Osteocyte (in vitro differentiated cells): ENCODE measurements around the gene HCFC1. TPM values are rescaled to one million over a fixed set of nuclear protein-coding genes. Genes with fewer than 3 reads are reported as not detected.

ENCODE experiments used
- DNase-seq: peaks from one replicate; pipeline ENCODE4 v3.0.0; 2021; ENCODE audit warnings: mixed read lengths; ENCODE audit not compliant: unreplicated experiment; ENCODE audit errors: extremely low spot score
- H3K27ac Mint-ChIP-seq: one replicate; pipeline ENCODE4 v1.8.0; 2021; ENCODE audit warnings: mild to moderate bottlenecking, mixed read lengths; ENCODE audit not compliant: unreplicated experiment
- H3K27me3 Mint-ChIP-seq: one replicate; pipeline ENCODE4 v1.8.0; 2021; ENCODE audit warnings: mixed read lengths; ENCODE audit not compliant: unreplicated experiment
- H3K36me3 Mint-ChIP-seq: one replicate; pipeline ENCODE4 v1.8.0; 2021; ENCODE audit warnings: mixed read lengths; ENCODE audit not compliant: unreplicated experiment
- H3K4me1 Mint-ChIP-seq: one replicate; pipeline ENCODE4 v1.8.0; 2021; ENCODE audit warnings: mixed read lengths; ENCODE audit not compliant: unreplicated experiment
- H3K4me3 Mint-ChIP-seq: one replicate; pipeline ENCODE4 v1.8.0; 2021; ENCODE audit warnings: mild to moderate bottlenecking, moderate library complexity, mixed read lengths; ENCODE audit not compliant: unreplicated experiment
- H3K9me3 Mint-ChIP-seq: one replicate; pipeline ENCODE4 v1.8.0; 2021; ENCODE audit warnings: mixed read lengths; ENCODE audit not compliant: unreplicated experiment
- total RNA-seq: library from RNA; stranded (reverse); gene quantifications from 2 replicates; pipeline ENCODE4 v1.2.1, GENCODE V29; 2021
- TF ChIP-seq, protein P1 (sequence below): fragments of 200-600 bp; sonication (generic); IDR thresholded peaks from 2 replicates; pipeline ENCODE4 v1.5.0; 2021; ENCODE audit warnings: antibody characterized with exemption, mild to moderate bottlenecking, moderate library complexity

The HCFC1 gene
- total RNA-seq, 1 donor from 2014 or later = 74.8 TPM

GRCh38 chrX:153948847-153949805, 22.5 kb downstream of the HCFC1 start:
- Mint-ChIP-seq H3K27me3 (no peaks in the 10 kb centered on the region), H3K27ac (no peak overlapping the region), H3K4me3 (no peak overlapping the region)

DNA sequence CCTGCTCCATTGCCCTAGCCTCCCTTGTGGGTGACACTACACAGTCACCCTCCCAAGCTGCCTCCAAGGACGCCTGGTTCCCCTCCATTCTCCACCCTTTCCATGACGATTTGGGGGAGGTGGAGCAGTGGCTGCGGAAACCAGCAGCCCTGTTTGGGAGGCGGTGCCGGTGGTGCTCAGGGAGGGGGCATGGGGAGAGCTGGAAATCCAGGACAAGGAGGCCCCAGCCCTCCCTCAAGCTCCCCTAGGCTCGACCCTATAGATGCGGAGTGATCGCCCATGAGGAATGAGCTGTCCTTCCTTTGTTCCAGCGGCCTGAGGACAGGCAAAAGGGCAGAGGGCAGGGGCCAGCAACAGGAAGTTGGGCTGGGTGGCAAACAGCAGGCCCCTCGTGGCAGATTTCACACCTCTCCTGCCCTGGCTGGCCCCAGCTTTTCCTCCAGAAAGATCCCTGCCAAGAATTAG, 23.6 kb downstream of the HCFC1 start:
- Mint-ChIP-seq H3K4me1 (peaks cover 10% of the 10 kb centered on the region), H3K27me3 (no peaks in the 10 kb centered on the region), H3K36me3 (peaks cover 23% of the 10 kb centered on the region), H3K27ac (no peak overlapping the region), H3K4me3 (no peak overlapping the region), H3K9me3 (no peaks in the 10 kb centered on the region)
- TF ChIP-seq, protein P1, sequence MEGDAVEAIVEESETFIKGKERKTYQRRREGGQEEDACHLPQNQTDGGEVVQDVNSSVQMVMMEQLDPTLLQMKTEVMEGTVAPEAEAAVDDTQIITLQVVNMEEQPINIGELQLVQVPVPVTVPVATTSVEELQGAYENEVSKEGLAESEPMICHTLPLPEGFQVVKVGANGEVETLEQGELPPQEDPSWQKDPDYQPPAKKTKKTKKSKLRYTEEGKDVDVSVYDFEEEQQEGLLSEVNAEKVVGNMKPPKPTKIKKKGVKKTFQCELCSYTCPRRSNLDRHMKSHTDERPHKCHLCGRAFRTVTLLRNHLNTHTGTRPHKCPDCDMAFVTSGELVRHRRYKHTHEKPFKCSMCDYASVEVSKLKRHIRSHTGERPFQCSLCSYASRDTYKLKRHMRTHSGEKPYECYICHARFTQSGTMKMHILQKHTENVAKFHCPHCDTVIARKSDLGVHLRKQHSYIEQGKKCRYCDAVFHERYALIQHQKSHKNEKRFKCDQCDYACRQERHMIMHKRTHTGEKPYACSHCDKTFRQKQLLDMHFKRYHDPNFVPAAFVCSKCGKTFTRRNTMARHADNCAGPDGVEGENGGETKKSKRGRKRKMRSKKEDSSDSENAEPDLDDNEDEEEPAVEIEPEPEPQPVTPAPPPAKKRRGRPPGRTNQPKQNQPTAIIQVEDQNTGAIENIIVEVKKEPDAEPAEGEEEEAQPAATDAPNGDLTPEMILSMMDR = no peak
- no peak for DNase-seq

More at GRCh38 chrX:153948847-153949805, 22.5 kb downstream of the HCFC1 start:
- peaks cover 25% of the 10 kb centered on the region for H3K36me3 Mint-ChIP-seq
- DNase-seq = no peak
- H3K4me1 Mint-ChIP-seq = peaks cover 13% of the 10 kb centered on the region
- no peaks in the 10 kb centered on the region for H3K9me3 Mint-ChIP-seq
- TF ChIP-seq, protein P1 = no peak

DNA sequence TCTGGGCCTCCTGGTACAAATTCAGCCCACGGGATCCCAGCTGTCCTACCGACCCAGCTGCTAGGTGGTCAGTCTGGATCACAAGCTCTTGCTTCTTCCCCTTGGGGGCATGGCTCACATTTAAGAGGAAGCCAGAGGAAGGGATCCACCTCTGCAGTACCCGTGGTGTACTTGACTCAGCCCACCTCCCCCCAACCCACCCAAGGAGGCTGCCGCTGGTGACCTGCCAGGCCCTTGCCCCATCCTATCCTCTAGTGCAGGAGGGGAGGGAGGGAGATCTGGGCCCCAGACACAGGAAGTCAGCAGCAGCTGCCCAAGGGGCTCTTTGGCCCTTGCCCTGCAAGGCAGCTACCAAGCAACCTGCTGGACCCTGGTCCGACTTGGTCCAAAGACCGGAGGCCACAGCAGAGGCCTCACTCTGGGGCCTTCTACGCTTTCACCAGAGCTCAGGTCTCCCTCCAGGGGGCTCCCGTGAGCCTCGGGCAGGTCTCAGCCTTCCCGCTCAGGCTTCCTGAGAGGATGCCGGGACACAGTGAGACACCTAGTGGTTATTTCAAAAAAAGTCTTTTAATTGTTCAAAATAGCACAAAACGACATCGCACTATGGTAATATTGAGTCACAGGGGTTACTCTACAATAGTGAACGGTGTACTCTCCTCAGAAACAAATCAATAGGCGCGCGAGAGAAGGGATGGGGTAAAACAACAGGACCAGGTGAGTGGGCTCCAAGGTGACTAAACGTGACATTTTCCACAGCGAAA, 24.4 kb downstream of the HCFC1 start:
- no peak overlapping the region for H3K4me3 Mint-ChIP-seq
- H3K27ac Mint-ChIP-seq = no peak overlapping the region
- H3K27me3 Mint-ChIP-seq = no peaks in the 10 kb centered on the region
- no peaks in the 10 kb centered on the region for H3K9me3 Mint-ChIP-seq
- DNase-seq = peak; percentile 93
- H3K36me3 Mint-ChIP-seq = peaks cover 23% of the 10 kb centered on the region
- TF ChIP-seq, protein P1 = peak; percentile 93
- peaks cover 11% of the 10 kb centered on the region for H3K4me1 Mint-ChIP-seq

DNA sequence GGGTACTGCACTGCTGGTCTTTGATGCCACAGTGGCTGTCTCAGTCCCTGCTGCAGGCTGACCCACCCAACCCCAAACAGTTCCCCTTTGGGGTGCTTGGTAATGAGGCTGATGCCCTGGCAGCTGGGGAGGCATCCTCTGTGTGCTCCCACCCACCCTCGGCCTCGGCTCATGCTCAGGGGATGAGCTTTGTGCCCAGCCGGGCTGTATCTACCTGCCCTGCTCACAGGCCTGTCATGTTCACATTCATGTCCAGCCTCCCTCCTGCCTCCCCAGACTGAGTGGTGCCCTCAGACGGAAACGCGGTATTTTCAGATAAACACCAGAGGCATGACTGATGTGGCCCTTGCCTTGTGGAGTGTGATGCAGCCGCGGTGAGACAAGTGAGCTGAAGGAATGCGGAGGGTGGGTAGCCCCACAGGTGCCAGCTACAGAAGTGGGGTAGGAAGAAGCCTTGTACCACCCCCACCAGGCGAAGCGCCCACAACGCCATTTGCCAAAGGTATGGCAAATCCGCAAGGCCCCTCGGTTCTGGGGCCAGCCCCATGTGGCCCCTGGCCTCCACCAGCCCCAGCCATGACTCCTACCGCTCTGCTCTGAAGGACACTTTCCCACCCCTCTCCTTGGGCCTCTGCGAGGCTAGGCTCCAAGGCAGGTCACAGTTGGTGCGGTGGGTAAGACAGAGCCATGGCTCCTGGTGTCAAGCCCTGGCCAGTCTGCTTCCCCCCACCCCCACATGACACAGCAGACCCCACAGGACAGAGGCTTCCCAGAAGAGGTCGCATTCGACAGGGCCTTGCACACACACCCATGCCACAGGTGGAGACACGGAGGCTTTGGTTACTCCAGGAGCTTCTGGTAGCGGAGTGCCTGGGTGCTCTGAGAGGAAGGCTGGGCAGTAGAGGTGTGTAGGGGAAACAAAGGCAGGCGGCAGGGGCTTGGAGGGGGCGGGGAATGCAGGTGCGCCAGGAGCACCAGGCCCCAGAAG, 25.4 kb downstream of the HCFC1 start:
- H3K4me1 Mint-ChIP-seq = peaks cover 13% of the 10 kb centered on the region
- H3K36me3 Mint-ChIP-seq = peaks cover 19% of the 10 kb centered on the region
- no peaks in the 10 kb centered on the region for H3K27me3 Mint-ChIP-seq
- no peaks in the 10 kb centered on the region for H3K9me3 Mint-ChIP-seq
- no peak overlapping the region for H3K27ac Mint-ChIP-seq
- no peak overlapping the region for H3K4me3 Mint-ChIP-seq
- TF ChIP-seq, protein P1 = no peak
- DNase-seq = no peak
